HG03432 (cell line): Measurements from ENCODE around the gene TMIE.

ENCODE experiments used
- ATAC-seq: cut with Tn5 transposase; IDR thresholded peaks from one replicate; pipeline ENCODE4 v1.9.1; 2021; ENCODE audit warnings: mild to moderate bottlenecking, moderate library complexity; ENCODE audit not compliant: unreplicated experiment

Gene TMIE

GRCh38 chr3:46756642-46757041 lies 55.5 kb downstream of the TMIE start:
- no peak for ATAC-seq

- no peak for ATAC-seq
These were observed 58.3 kb downstream of the TMIE start for GRCh38 chr3:46759239-46760167.
